Measurements from ENCODE around the gene PKD2L1. TPM values are rescaled to one million over a fixed set of nuclear protein-coding genes. Genes with fewer than 3 reads are reported as not detected.

Gene PKD2L1
- total RNA-seq, 1 donor from 2014 or later, result not detected

- Mint-ChIP-seq H3K36me3 (ENCODE audit: low read depth) (peaks cover 55% of the 10 kb centered on the region), H3K27me3 (ENCODE audit: insufficient read depth) (no peaks in the 10 kb centered on the region), H3K4me3 (peak overlapping the region; percentile 100), H3K4me1 (ENCODE audit: low read depth) (peaks cover 74% of the 10 kb centered on the region), H3K27ac (peak overlapping the region; percentile 44), H3K9me3 (no peaks in the 10 kb centered on the region)
- no peak for DNase-seq (ENCODE audit: low spot score)
- intact Hi-C loops (cut with micrococcal nuclease), result loop anchor here (10.0 kb wide), 1 partner anchor 566 kb away; the partner anchor contains the start of gene SLF2
Observed at GRCh38 chr10:100349087-100349486, 19.1 kb upstream of the PKD2L1 start.

- no peaks in the 10 kb centered on the region for H3K9me3 Mint-ChIP-seq
- no peak for DNase-seq (ENCODE audit: low spot score)
- peak overlapping the region; percentile 100 for H3K4me3 Mint-ChIP-seq
- intact Hi-C loops (cut with micrococcal nuclease), result loop anchor here (10.0 kb wide), 1 partner anchor 566 kb away; the partner anchor contains the start of gene SLF2
- peaks cover 49% of the 10 kb centered on the region for H3K36me3 Mint-ChIP-seq (ENCODE audit: low read depth)
- peaks cover 70% of the 10 kb centered on the region for H3K4me1 Mint-ChIP-seq (ENCODE audit: low read depth)
- no peaks in the 10 kb centered on the region for H3K27me3 Mint-ChIP-seq (ENCODE audit: insufficient read depth)
- peak overlapping the region; percentile 99 for H3K27ac Mint-ChIP-seq
Observed at GRCh38 chr10:100348389-100348927, 18.4 kb upstream of the PKD2L1 start.

- peaks cover 43% of the 10 kb centered on the region for H3K36me3 Mint-ChIP-seq (ENCODE audit: low read depth)
- intact Hi-C loops (cut with micrococcal nuclease), result loop anchor here (1.0 to 10.0 kb wide), 5 partner anchors 26 to 567 kb away; partner anchors contain the start of genes BLOC1S2, CWF19L1 and SLF2
- peaks cover 72% of the 10 kb centered on the region for H3K4me1 Mint-ChIP-seq (ENCODE audit: low read depth)
Observed at GRCh38 chr10:100347568-100348195, 17.7 kb upstream of the PKD2L1 start.

DNA sequence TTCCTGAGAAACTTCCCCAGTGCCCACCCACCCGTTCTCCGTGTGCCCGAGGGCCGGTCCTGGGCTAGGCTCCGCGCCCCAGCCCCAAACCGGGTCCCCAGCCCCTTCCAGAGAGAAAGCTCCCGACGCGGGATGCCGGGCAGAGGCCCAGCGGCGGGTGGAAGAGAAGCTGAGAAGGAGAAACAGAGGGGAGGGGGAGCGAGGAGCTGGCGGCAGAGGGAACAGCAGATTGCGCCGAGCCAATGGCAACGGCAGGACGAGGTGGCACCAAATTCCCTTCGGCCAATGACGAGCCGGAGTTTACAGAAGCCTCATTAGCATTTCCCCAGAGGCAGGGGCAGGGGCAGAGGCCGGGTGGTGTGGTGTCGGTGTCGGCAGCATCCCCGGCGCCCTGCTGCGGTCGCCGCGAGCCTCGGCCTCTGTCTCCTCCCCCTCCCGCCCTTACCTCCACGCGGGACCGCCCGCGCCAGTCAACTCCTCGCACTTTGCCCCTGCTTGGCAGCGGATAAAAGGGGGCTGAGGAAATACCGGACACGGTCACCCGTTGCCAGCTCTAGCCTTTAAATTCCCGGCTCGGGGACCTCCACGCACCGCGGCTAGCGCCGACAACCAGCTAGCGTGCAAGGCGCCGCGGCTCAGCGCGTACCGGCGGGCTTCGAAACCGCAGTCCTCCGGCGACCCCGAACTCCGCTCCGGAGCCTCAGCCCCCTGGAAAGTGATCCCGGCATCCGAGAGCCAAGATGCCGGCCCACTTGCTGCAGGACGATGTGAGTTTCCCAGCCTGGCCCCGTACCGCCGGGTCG lies 16.9 kb upstream of the PKD2L1 start, which contains the start of gene SCD:
SCD (plus strand) TSS at position 469 of the 803 bp plus-strand sequence; CDS start at position 741, 272 bp downstream.
- peaks cover 72% of the 10 kb centered on the region for H3K4me1 Mint-ChIP-seq (ENCODE audit: low read depth)
- peaks cover 36% of the 10 kb centered on the region for H3K36me3 Mint-ChIP-seq (ENCODE audit: low read depth)
- peak; percentile 88 for DNase-seq (ENCODE audit: low spot score)
- H3K9me3 Mint-ChIP-seq, result no peaks in the 10 kb centered on the region
- no peaks in the 10 kb centered on the region for H3K27me3 Mint-ChIP-seq (ENCODE audit: insufficient read depth)
- intact Hi-C loops (cut with micrococcal nuclease), result loop anchor here (1.0 to 10.0 kb wide), 5 partner anchors 26 to 568 kb away; partner anchors contain the start of genes BLOC1S2, CWF19L1 and SLF2
- H3K4me3 Mint-ChIP-seq, result peak within 1 kb of the TSS; percentile 100
- peak within 1 kb of the TSS; percentile 99 for H3K27ac Mint-ChIP-seq

More at GRCh38 chr10:100347568-100348195, 17.7 kb upstream of the PKD2L1 start:
- Mint-ChIP-seq H3K27ac (peak overlapping the region; percentile 99), H3K4me3 (peak overlapping the region; percentile 100), H3K9me3 (no peaks in the 10 kb centered on the region), H3K27me3 (ENCODE audit: insufficient read depth) (no peaks in the 10 kb centered on the region)
- no peak for DNase-seq (ENCODE audit: low spot score)

GRCh38 chr10:100346351-100346764 lies 16.3 kb upstream of the PKD2L1 start:
- H3K9me3 Mint-ChIP-seq, result no peaks in the 10 kb centered on the region
- H3K27ac Mint-ChIP-seq, result peak overlapping the region; percentile 76
- intact Hi-C loops (cut with micrococcal nuclease), result loop anchor here (10.0 kb wide), 1 partner anchor 568 kb away; the partner anchor contains the start of gene SLF2

DNA sequence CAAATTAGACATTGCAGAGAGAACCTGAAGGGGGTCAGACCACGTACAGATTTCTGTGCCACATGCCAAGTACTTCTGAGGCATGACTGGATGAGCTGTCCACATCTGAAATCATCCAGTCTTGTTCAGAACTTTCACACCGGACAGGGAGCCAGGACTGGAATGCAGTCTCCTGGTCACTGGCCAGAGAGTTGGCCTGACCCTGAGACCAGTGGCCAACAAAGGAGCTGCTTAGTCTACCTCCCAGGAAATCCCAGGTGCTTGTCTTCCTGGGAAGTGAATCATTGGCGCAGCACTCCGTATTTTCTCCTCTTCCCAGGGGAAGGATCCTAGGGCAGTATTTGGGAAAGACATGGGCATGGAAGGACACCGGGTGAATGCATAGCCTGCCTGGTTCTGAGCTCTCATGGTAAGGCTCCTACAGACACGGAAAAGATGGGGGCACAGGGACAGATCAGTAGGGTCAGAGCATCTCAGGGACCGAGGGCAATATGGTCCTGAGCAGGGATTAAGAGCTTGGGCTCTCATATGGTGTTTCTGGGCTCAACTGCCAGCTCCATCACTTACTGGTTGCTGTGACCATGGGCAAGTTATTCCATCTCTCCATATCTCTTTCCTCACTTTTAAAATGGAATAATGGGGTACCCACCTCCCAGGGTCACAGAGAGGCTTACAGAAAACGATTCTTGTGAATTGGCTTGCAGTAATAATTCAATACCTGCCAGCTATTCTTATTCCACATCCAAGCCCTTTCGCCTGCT lies 15.7 kb upstream of the PKD2L1 start:
- Mint-ChIP-seq H3K27ac (peak overlapping the region; percentile 76), H3K36me3 (ENCODE audit: low read depth) (peaks cover 27% of the 10 kb centered on the region), H3K4me3 (peak overlapping the region; percentile 100), H3K9me3 (no peaks in the 10 kb centered on the region), H3K27me3 (ENCODE audit: insufficient read depth) (no peaks in the 10 kb centered on the region), H3K4me1 (ENCODE audit: low read depth) (peaks cover 59% of the 10 kb centered on the region)
- no peak for DNase-seq (ENCODE audit: low spot score)
- intact Hi-C loops (cut with micrococcal nuclease), result loop anchor here (10.0 kb wide), 1 partner anchor 569 kb away; the partner anchor contains the start of gene SLF2

More at GRCh38 chr10:100346351-100346764, 16.3 kb upstream of the PKD2L1 start:
- H3K4me1 Mint-ChIP-seq (ENCODE audit: low read depth), result peaks cover 65% of the 10 kb centered on the region
- peak; percentile 72 for DNase-seq (ENCODE audit: low spot score)
- H3K4me3 Mint-ChIP-seq, result peak overlapping the region; percentile 100
- peaks cover 33% of the 10 kb centered on the region for H3K36me3 Mint-ChIP-seq (ENCODE audit: low read depth)
- no peaks in the 10 kb centered on the region for H3K27me3 Mint-ChIP-seq (ENCODE audit: insufficient read depth)

- peaks cover 17% of the 10 kb centered on the region for H3K36me3 Mint-ChIP-seq (ENCODE audit: low read depth)
- no peaks in the 10 kb centered on the region for H3K9me3 Mint-ChIP-seq
- H3K4me3 Mint-ChIP-seq, result peak overlapping the region; percentile 19
- peaks cover 56% of the 10 kb centered on the region for H3K4me1 Mint-ChIP-seq (ENCODE audit: low read depth)
- intact Hi-C loops (cut with micrococcal nuclease), result loop anchor here (10.0 kb wide), 1 partner anchor 570 kb away; the partner anchor contains the start of gene SLF2
- H3K27ac Mint-ChIP-seq, result peak overlapping the region; percentile 49
- DNase-seq (ENCODE audit: low spot score), result no peak
- no peaks in the 10 kb centered on the region for H3K27me3 Mint-ChIP-seq (ENCODE audit: insufficient read depth)
Observed at GRCh38 chr10:100344241-100344788, 14.3 kb upstream of the PKD2L1 start.

DNA sequence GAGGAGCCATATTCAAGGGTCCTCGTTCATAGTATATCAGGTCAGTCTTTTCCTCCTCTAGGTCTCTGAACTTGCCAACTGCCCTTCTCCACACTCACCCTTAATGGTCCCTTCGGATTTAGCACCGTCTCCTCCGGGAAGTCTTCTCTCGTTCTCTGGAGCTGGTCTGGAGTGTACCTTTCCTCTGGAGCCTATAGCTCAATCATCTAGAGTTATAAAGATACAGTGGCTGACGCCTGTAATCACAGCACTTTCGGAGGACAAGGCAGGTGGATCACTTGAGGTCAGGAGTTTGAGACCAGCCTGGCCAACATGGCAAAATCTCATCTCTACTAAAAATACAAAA lies 12.6 kb upstream of the PKD2L1 start:
- H3K9me3 Mint-ChIP-seq, result no peaks in the 10 kb centered on the region
- peaks cover 54% of the 10 kb centered on the region for H3K4me1 Mint-ChIP-seq (ENCODE audit: low read depth)

GRCh38 chr10:100341953-100342626 lies 12.1 kb upstream of the PKD2L1 start:
- Mint-ChIP-seq H3K4me1 (ENCODE audit: low read depth) (peaks cover 54% of the 10 kb centered on the region), H3K27ac (no peak overlapping the region), H3K4me3 (no peak overlapping the region), H3K27me3 (ENCODE audit: insufficient read depth) (peaks cover 4% of the 10 kb centered on the region), H3K36me3 (ENCODE audit: low read depth) (no peaks in the 10 kb centered on the region), H3K9me3 (no peaks in the 10 kb centered on the region)
- DNase-seq (ENCODE audit: low spot score), result peak; percentile 31
- intact Hi-C loops (cut with micrococcal nuclease), result loop anchor here (1.0 to 10.0 kb wide), 5 partner anchors 29 to 573 kb away; partner anchors contain the start of gene SLF2

More for the DNA sequence above, 12.6 kb upstream of the PKD2L1 start:
- DNase-seq (ENCODE audit: low spot score), result no peak
- no peak overlapping the region for H3K4me3 Mint-ChIP-seq
- intact Hi-C loops (cut with micrococcal nuclease), result loop anchor here (1.0 to 10.0 kb wide), 5 partner anchors 29 to 572 kb away; partner anchors contain the start of gene SLF2
- H3K36me3 Mint-ChIP-seq (ENCODE audit: low read depth), result peaks cover 1% of the 10 kb centered on the region
- H3K27ac Mint-ChIP-seq, result no peak overlapping the region
- peaks cover 4% of the 10 kb centered on the region for H3K27me3 Mint-ChIP-seq (ENCODE audit: insufficient read depth)

DNA sequence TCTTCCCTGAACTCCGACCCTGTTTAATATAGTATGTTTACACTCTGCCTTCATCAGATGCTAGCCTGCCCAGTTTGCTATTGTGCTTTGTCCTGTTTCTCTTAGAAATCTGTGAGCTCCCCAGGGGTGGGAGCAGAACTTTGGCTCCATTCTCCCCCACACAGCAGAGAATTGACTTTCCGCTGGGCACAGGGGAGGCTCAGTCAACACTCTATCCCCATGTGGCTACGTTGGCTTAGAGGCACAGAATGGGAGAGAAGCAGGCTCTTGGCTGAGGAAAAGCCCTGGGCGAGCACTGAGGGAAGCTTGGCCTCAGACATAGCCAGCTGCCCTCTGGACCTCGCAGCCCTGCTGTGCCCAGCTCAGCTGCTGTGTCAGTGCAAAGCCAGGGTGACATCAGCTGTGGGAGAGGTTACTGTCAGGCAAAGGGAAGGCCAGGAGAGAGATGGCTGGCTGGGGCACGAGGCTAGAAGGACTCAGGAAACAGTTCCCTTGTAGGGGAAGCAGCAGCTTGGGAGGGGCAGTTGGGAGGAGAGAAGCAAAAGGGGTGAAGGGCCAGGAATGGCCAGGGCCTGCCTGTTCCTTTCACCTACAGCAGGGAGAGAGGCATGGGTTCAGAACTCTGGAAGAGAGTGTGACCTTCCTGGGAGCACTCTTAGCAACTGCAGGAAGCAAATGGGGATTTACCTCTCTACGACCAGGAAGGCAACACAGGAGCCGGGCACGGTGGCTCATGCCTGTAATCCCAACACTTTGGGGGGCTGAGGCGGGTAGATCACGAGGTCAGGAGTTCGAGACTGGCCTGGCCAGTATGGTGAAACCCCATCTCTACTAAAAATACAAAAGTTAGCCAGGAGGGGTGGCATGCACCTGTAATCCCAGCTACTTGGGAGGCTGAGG lies 11.2 kb upstream of the PKD2L1 start:
- Mint-ChIP-seq H3K9me3 (no peaks in the 10 kb centered on the region), H3K27ac (no peak overlapping the region), H3K4me3 (no peak overlapping the region), H3K4me1 (ENCODE audit: low read depth) (peaks cover 52% of the 10 kb centered on the region), H3K27me3 (ENCODE audit: insufficient read depth) (peaks cover 4% of the 10 kb centered on the region), H3K36me3 (ENCODE audit: low read depth) (no peaks in the 10 kb centered on the region)
- intact Hi-C loops (cut with micrococcal nuclease), result loop anchor here (10.0 kb wide), 1 partner anchor 574 kb away; the partner anchor contains the start of gene SLF2
- DNase-seq (ENCODE audit: low spot score), result no peak
